Occipital lobe (tissue), 2 donors: ENCODE results near the gene CXorf66. TPM values are rescaled to one million over a fixed set of nuclear protein-coding genes. Genes with fewer than 3 reads are reported as not detected.
"Not testable (repeated sequence)": the region's sequence is repeated elsewhere in the genome, so short reads cannot be mapped to it uniquely, and the experiment has no call there.

Source experiments
- DNase-seq: peaks from one replicate; lab custom pipeline; 2025; lab: John Stamatoyannopoulos, UW
- total RNA-seq: library from RNA; depleted of rRNA; stranded (reverse); fragments of >200 nt; gene quantifications from one replicate; pipeline ENCODE4 v1.2.3, GENCODE V29; 2014

CXorf66 gene
- total RNA-seq: not detected

GRCh38 chrX:139965421-139965820, at the start of gene CXorf66:
TSS of gene CXorf66 (minus strand) at chrX:139965521. CDS start at chrX:139965496, 25 bp downstream.
- no peak for DNase-seq

GRCh38 chrX:139982856-139983255, 17.5 kb upstream of the CXorf66 start:
- DNase-seq: no peak

GRCh38 chrX:139974471-139974870, 9.2 kb upstream of the CXorf66 start:
- no peak for DNase-seq

GRCh38 chrX:139972629-139973624, 7.6 kb upstream of the CXorf66 start:
- no peak for DNase-seq

GRCh38 chrX:139972113-139972512, 6.8 kb upstream of the CXorf66 start:
- DNase-seq: no peak

- no peak for DNase-seq
Measured at GRCh38 chrX:139971394-139971749, 6.1 kb upstream of the CXorf66 start.

GRCh38 chrX:139969286-139969685, 4.0 kb upstream of the CXorf66 start:
- DNase-seq: no peak

GRCh38 chrX:139967750-139968149, 2.4 kb upstream of the CXorf66 start:
- no peak for DNase-seq

GRCh38 chrX:139967300-139967699, 2.0 kb upstream of the CXorf66 start:
- DNase-seq: no peak

- DNase-seq: not testable (repeated sequence)
Measured at GRCh38 chrX:139966159-139966558, 838 bp upstream of the CXorf66 start.

GRCh38 chrX:139961091-139961490, 4.2 kb downstream of the CXorf66 start:
- not testable (repeated sequence) for DNase-seq

- no peak for DNase-seq
Measured at GRCh38 chrX:139949703-139950102, 15.6 kb downstream of the CXorf66 start.

GRCh38 chrX:139945075-139945474, 20.2 kb downstream of the CXorf66 start:
- no peak for DNase-seq

- no peak for DNase-seq
Measured at GRCh38 chrX:139936259-139936658, 29.1 kb downstream of the CXorf66 start.

GRCh38 chrX:139933904-139934303, 31.4 kb downstream of the CXorf66 start:
- DNase-seq: no peak

GRCh38 chrX:139932901-139933796, 32.2 kb downstream of the CXorf66 start, which contains the start of gene ATP11C:
TSS of gene ATP11C (minus strand) at chrX:139933053. CDS start at chrX:139932042, 1,011 bp downstream.
- peak; percentile 62 for DNase-seq

- DNase-seq: peak; percentile 8
Measured at GRCh38 chrX:139932073-139932900, 33.0 kb downstream of the CXorf66 start.

GRCh38 chrX:139931646-139932072, 33.7 kb downstream of the CXorf66 start:
- no peak for DNase-seq

GRCh38 chrX:139930916-139931645, 34.2 kb downstream of the CXorf66 start:
- no peak for DNase-seq

GRCh38 chrX:139930401-139930800, 34.9 kb downstream of the CXorf66 start:
- DNase-seq: no peak
